ENCODE measurements around the gene DNAAF8.
"Not testable (repeated sequence)": the region's sequence is repeated elsewhere in the genome, so short reads cannot be mapped to it uniquely, and the experiment has no call there.

Gene DNAAF8

GRCh38 chr16:4780235-4780634 is 45.9 kb downstream of the DNAAF8 start:
- no peak for DNase-seq (ENCODE audit: low read depth in 3 of 3, low spot score in 1 of 3)

- DNase-seq (ENCODE audit: low read depth in 3 of 3, low spot score in 1 of 3): no peak
Observed at GRCh38 chr16:4783251-4783950, 49.1 kb downstream of the DNAAF8 start.

GRCh38 chr16:4783951-4784336 is 49.6 kb downstream of the DNAAF8 start:
- DNase-seq (ENCODE audit: low read depth in 3 of 3, low spot score in 1 of 3): no peak

- DNase-seq (ENCODE audit: low read depth in 3 of 3, low spot score in 1 of 3): not testable (repeated sequence)
Observed at GRCh38 chr16:4784444-4784987, 50.2 kb downstream of the DNAAF8 start.

GRCh38 chr16:4785758-4786433 is 51.6 kb downstream of the DNAAF8 start:
- no peak for DNase-seq (ENCODE audit: low read depth in 3 of 3, low spot score in 1 of 3)

- DNase-seq (ENCODE audit: low read depth in 3 of 3, low spot score in 1 of 3): no peak
Observed at GRCh38 chr16:4787068-4787467, 52.7 kb downstream of the DNAAF8 start.

- DNase-seq (ENCODE audit: low read depth in 3 of 3, low spot score in 1 of 3): no peak
Observed at GRCh38 chr16:4787627-4788482, 53.5 kb downstream of the DNAAF8 start, which contains the start of gene SEPTIN12. Gene SEPTIN12, minus strand, starts transcription at chr16:4788345. Its CDS starts 700 bp downstream, at chr16:4787645.

GRCh38 chr16:4788489-4788889 is 54.2 kb downstream of the DNAAF8 start:
- DNase-seq (ENCODE audit: low read depth in 3 of 3, low spot score in 1 of 3): no peak

- no peak for DNase-seq (ENCODE audit: low read depth in 3 of 3, low spot score in 1 of 3)
Observed at GRCh38 chr16:4788910-4789309, 54.6 kb downstream of the DNAAF8 start.

- no peak for DNase-seq (ENCODE audit: low read depth in 3 of 3, low spot score in 1 of 3)
Observed at GRCh38 chr16:4790261-4790660, 55.9 kb downstream of the DNAAF8 start.

- no peak for DNase-seq (ENCODE audit: low read depth in 3 of 3, low spot score in 1 of 3)
Observed at GRCh38 chr16:4790871-4791270, 56.5 kb downstream of the DNAAF8 start.

GRCh38 chr16:4792951-4793513 is 58.7 kb downstream of the DNAAF8 start:
- DNase-seq (ENCODE audit: low read depth in 3 of 3, low spot score in 1 of 3): no peak

- no peak for DNase-seq (ENCODE audit: low read depth in 3 of 3, low spot score in 1 of 3)
Observed at GRCh38 chr16:4795181-4795827, 61.0 kb downstream of the DNAAF8 start, which contains the start of gene SMIM22. Gene SMIM22, plus strand, starts transcription at chr16:4795369. Its CDS starts 366 bp downstream, at chr16:4795735.

GRCh38 chr16:4795828-4796572 is 61.7 kb downstream of the DNAAF8 start:
- no peak for DNase-seq (ENCODE audit: low read depth in 3 of 3, low spot score in 1 of 3)

GRCh38 chr16:4796982-4797804 is 62.9 kb downstream of the DNAAF8 start:
- DNase-seq (ENCODE audit: low read depth in 3 of 3, low spot score in 1 of 3): no peak

GRCh38 chr16:4797805-4798252 is 63.5 kb downstream of the DNAAF8 start:
- no peak for DNase-seq (ENCODE audit: low read depth in 3 of 3, low spot score in 1 of 3)

GRCh38 chr16:4798456-4798855 is 64.1 kb downstream of the DNAAF8 start:
- no peak for DNase-seq (ENCODE audit: low read depth in 3 of 3, low spot score in 1 of 3)
